ENCODE results near the gene MRTFA. TPM values are rescaled to one million over a fixed set of nuclear protein-coding genes. Genes with fewer than 3 reads are reported as not detected.

Gene MRTFA
- total RNA-seq, 2 experiments from 2014 or later: 55.3 to 58.9 TPM

DNA sequence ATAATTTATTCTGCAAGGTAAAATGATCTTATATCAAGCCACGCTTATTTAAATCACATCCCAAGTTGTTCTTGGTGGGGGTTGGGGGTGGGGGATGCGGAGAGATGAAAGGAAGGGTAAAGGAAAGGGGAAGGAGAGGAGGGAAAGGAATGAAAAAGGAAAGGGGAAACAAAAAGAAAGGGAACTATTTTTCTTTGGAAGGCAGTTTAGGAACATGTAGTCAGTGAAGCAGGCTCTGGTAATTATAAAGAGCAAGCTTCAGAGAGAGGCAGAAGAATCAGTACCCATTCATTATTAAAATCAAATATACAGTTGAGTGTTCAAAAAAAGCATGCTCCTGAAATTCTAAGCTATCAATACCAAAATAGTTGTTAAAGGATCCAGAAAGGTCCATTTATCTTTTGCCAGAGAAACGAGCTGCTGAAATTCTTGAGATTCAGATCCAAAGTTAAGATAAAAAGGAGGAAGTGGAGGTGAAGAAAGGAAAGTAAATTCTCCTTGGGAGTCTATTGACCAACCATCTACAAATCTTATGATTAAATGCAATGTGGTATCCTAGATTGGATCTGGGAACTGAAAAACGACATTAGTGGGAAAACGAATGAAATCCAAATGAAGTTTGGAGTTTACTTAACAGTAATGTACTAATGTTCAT, 158.7 kb downstream of the MRTFA start:
- ATAC-seq (ENCODE audit: poor library complexity) (no peak), DNase-seq (no peak)
- no peaks in the 10 kb centered on the region for H3K27me3 Mint-ChIP-seq
- Histone ChIP-seq H3K27me3 (ENCODE audit: control insufficient read depth in 1 of 2, insufficient read depth in 2 of 2, low read length in 2 of 2) (no peaks in the 10 kb centered on the region), H3K4me1 (ENCODE audit: insufficient read depth, low read length) (peaks cover 4% of the 10 kb centered on the region), H3K36me3 (ENCODE audit: insufficient read depth, low read length) (peaks cover 4% of the 10 kb centered on the region), H3K4me3 (ENCODE audit: low read length) (no peak overlapping the region), H3K9me3 (ENCODE audit: control insufficient read depth in 1 of 2, insufficient read depth in 1 of 2, low read length in 2 of 2) (no peaks in the 10 kb centered on the region), H3K27ac (ENCODE audit: low read depth in 1 of 2, low read length in 2 of 2) (no peak overlapping the region)
- TF ChIP-seq, protein P1, sequence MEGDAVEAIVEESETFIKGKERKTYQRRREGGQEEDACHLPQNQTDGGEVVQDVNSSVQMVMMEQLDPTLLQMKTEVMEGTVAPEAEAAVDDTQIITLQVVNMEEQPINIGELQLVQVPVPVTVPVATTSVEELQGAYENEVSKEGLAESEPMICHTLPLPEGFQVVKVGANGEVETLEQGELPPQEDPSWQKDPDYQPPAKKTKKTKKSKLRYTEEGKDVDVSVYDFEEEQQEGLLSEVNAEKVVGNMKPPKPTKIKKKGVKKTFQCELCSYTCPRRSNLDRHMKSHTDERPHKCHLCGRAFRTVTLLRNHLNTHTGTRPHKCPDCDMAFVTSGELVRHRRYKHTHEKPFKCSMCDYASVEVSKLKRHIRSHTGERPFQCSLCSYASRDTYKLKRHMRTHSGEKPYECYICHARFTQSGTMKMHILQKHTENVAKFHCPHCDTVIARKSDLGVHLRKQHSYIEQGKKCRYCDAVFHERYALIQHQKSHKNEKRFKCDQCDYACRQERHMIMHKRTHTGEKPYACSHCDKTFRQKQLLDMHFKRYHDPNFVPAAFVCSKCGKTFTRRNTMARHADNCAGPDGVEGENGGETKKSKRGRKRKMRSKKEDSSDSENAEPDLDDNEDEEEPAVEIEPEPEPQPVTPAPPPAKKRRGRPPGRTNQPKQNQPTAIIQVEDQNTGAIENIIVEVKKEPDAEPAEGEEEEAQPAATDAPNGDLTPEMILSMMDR (IDR thresholded peaks at IDR 0.05): no peak
- H3K27ac Mint-ChIP-seq: no peak overlapping the region
- ChIA-PET POLR2A (interaction anchor here (0.8 kb wide), 1 partner anchor 14 kb away, joined by 3 read pairs; no protein-coding TSS in a partner anchor), CTCF (interaction anchor here (0.6 to 4.2 kb wide), 5 partner anchors 12 to 1796 kb away, joined by 3 to 25 read pairs (median 3); partner anchors contain the start of gene TOMM22)
- peaks cover 52% of the 10 kb centered on the region for H3K4me1 Mint-ChIP-seq (ENCODE audit: low read depth)
- H3K36me3 Mint-ChIP-seq (ENCODE audit: low read depth): peaks cover 5% of the 10 kb centered on the region
- no peaks in the 10 kb centered on the region for H3K9me3 Mint-ChIP-seq
- no peak overlapping the region for H3K4me3 Mint-ChIP-seq
- intact Hi-C loops (cut with DNase I, micrococcal nuclease): loop anchor here in 1 of 2 experiments (2.0 kb wide), 1 partner anchor 41 kb away; no protein-coding TSS in a partner anchor

- no peak for ATAC-seq (ENCODE audit: poor library complexity)
- intact Hi-C loops (cut with DNase I, micrococcal nuclease): no loop called here
- DNase-seq: no peak
- Mint-ChIP-seq H3K9me3 (no peaks in the 10 kb centered on the region), H3K27ac (no peak overlapping the region), H3K4me3 (no peak overlapping the region), H3K4me1 (ENCODE audit: low read depth) (peaks cover 46% of the 10 kb centered on the region), H3K27me3 (no peaks in the 10 kb centered on the region), H3K36me3 (ENCODE audit: low read depth) (no peaks in the 10 kb centered on the region)
- Histone ChIP-seq H3K27ac (ENCODE audit: low read depth in 1 of 2, low read length in 2 of 2) (no peak overlapping the region), H3K4me1 (ENCODE audit: insufficient read depth, low read length) (peaks cover 4% of the 10 kb centered on the region), H3K9me3 (ENCODE audit: control insufficient read depth in 1 of 2, insufficient read depth in 1 of 2, low read length in 2 of 2) (no peaks in the 10 kb centered on the region), H3K36me3 (ENCODE audit: insufficient read depth, low read length) (peaks cover 4% of the 10 kb centered on the region), H3K27me3 (ENCODE audit: control insufficient read depth in 1 of 2, insufficient read depth in 2 of 2, low read length in 2 of 2) (no peaks in the 10 kb centered on the region), H3K4me3 (ENCODE audit: low read length) (no peak overlapping the region)
- ChIA-PET CTCF (interaction anchor here (4.2 kb wide), 1 partner anchor 39 kb away, joined by 25 read pairs; no protein-coding TSS in a partner anchor), POLR2A (no interaction called here)
- TF ChIP-seq, protein P1 (IDR thresholded peaks at IDR 0.05): no peak
Observed at GRCh38 chr22:40476341-40476740, 160.2 kb downstream of the MRTFA start.

DNA sequence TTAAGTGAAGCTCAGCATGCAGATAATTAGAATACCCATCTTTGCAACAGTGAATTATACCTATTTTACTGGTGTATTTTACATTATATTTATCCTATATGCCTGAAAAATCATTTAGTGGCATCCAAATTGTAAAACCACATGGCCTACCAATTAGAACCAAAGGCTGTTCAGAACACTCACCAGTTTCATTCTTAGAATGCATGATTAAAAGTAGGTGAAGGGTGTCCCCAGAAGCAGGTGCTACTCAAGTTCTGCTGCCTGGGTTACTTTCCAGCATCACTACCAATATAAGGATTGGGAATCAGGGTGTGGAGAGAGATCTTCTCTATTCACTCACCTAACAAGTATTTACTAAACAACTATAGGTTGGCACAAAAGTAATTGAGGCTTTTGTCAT, 162.8 kb downstream of the MRTFA start:
- H3K4me1 Mint-ChIP-seq (ENCODE audit: low read depth): peaks cover 46% of the 10 kb centered on the region
- no peak overlapping the region for H3K27ac Mint-ChIP-seq
- Histone ChIP-seq H3K4me3 (ENCODE audit: low read length) (no peak overlapping the region), H3K4me1 (ENCODE audit: insufficient read depth, low read length) (peaks cover 4% of the 10 kb centered on the region), H3K36me3 (ENCODE audit: insufficient read depth, low read length) (peaks cover 4% of the 10 kb centered on the region), H3K9me3 (ENCODE audit: control insufficient read depth in 1 of 2, insufficient read depth in 1 of 2, low read length in 2 of 2) (no peaks in the 10 kb centered on the region), H3K27ac (ENCODE audit: low read depth in 1 of 2, low read length in 2 of 2) (no peak overlapping the region), H3K27me3 (ENCODE audit: control insufficient read depth in 1 of 2, insufficient read depth in 2 of 2, low read length in 2 of 2) (no peaks in the 10 kb centered on the region)
- ATAC-seq (ENCODE audit: poor library complexity) (no peak), DNase-seq (no peak)
- CTCF ChIA-PET: interaction anchor here (2.9 kb wide), 1 partner anchor 37 kb away, joined by 8 read pairs; no protein-coding TSS in a partner anchor
- H3K9me3 Mint-ChIP-seq: no peaks in the 10 kb centered on the region
- no peaks in the 10 kb centered on the region for H3K36me3 Mint-ChIP-seq (ENCODE audit: low read depth)
- TF ChIP-seq, protein P1 (IDR thresholded peaks at IDR 0.05): no peak
- POLR2A ChIA-PET: no interaction called here
- H3K27me3 Mint-ChIP-seq: no peaks in the 10 kb centered on the region
- intact Hi-C loops (cut with DNase I, micrococcal nuclease): no loop called here
- H3K4me3 Mint-ChIP-seq: no peak overlapping the region

Data from CD4-positive, alpha-beta T cell (primary cell).